Activated T-helper 1 cell treated with anti-CD3 and anti-CD28 coated beads, Interleukin-12 subunit alpha, Interleukin-12 subunit beta, Interleukin-2, Interleukin-4 antibody, amounts not matched to agents 30 ng/mL and 10 ng/mL and 1 ng/mL, durations not matched to agents 14 hours and 24 hours and 36 hours (primary cell): ENCODE results near the gene CCNY. TPM values are rescaled to one million over a fixed set of nuclear protein-coding genes. Genes with fewer than 3 reads are reported as not detected.

ENCODE experiments used
- DNase-seq: peaks from one replicate; pipeline ENCODE4 v3.0.0; 2021; ENCODE audit warnings: low spot score
- H3K27ac Mint-ChIP-seq: one replicate; pipeline ENCODE4 v1.8.0; 2021; ENCODE audit warnings: mild to moderate bottlenecking, mixed read lengths
- H3K27me3 Mint-ChIP-seq: one replicate; pipeline ENCODE4 v1.8.0; 2022; ENCODE audit warnings: mild to moderate bottlenecking, moderate library complexity, mixed read lengths; ENCODE audit not compliant: insufficient read depth
- H3K36me3 Mint-ChIP-seq: one replicate; pipeline ENCODE4 v1.8.0; 2021; ENCODE audit warnings: low read depth, mixed read lengths
- H3K4me1 Mint-ChIP-seq: one replicate; pipeline ENCODE4 v1.8.0; 2021; ENCODE audit warnings: low read depth, mixed read lengths
- H3K4me3 Mint-ChIP-seq: one replicate; pipeline ENCODE4 v1.8.0; 2021; ENCODE audit warnings: mild to moderate bottlenecking, moderate library complexity, mixed read lengths
- H3K9me3 Mint-ChIP-seq: one replicate; pipeline ENCODE4 v1.8.0; 2021; ENCODE audit warnings: mixed read lengths
- intact Hi-C: fragments of 100-400 bp; cut with micrococcal nuclease; formaldehyde crosslinking; loops from one replicate; pipeline ENCODE4 v1.15.1; 2024
- total RNA-seq: library from RNA; stranded (reverse); gene quantifications from 2 replicates; pipeline ENCODE4 v1.2.3, GENCODE V29; 2022

The CCNY gene
- total RNA-seq, 1 donor from 2014 or later: 71.0 TPM

DNA sequence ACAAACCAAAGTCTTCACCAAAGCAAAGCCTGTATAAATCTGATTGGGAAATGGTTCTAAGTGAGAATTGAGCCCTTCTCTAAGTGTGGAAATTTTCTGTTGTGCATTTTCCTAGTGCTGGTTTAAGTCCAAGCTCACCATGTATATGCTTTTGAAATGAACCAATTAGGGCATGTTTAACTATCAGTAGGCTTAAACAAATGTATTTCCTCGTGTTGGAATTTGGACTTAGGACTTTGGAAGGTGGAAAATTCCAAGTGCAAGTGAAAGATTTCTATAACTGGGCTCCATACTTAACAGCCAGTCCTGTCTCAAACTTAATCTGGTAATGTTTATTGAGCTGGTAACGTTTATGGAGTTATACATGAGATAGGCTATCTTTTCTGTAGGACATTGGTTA is 28.5 kb downstream of the CCNY start:
- no peaks in the 10 kb centered on the region for H3K27me3 Mint-ChIP-seq
- H3K4me3 Mint-ChIP-seq: no peak overlapping the region
- H3K4me1 Mint-ChIP-seq: peaks cover 25% of the 10 kb centered on the region
- intact Hi-C loops: no loop called here
- no peaks in the 10 kb centered on the region for H3K9me3 Mint-ChIP-seq
- no peak overlapping the region for H3K27ac Mint-ChIP-seq
- no peak for DNase-seq
- H3K36me3 Mint-ChIP-seq: no peaks in the 10 kb centered on the region

DNA sequence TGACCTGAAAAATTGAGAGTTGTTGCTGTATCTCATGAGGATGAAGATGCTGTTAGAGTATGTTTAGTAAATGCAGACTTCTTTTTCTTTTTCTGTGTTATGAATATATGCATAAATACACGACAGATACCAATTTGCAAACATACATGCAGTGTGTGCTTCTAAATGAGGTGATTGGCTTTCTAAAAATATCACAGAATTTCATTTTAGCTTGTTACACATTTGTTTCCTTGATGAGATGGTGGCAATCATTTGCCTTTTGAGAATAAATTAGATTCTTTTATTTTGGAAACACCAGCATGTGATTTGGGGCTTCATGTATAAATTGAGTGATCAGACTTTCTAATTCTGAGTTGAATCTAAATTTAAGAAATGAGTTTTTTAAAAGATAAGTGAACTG is 29.7 kb downstream of the CCNY start:
- no peak overlapping the region for H3K4me3 Mint-ChIP-seq
- peaks cover 27% of the 10 kb centered on the region for H3K4me1 Mint-ChIP-seq
- DNase-seq: no peak
- no peaks in the 10 kb centered on the region for H3K27me3 Mint-ChIP-seq
- no peak overlapping the region for H3K27ac Mint-ChIP-seq
- no peaks in the 10 kb centered on the region for H3K36me3 Mint-ChIP-seq
- intact Hi-C loops: no loop called here
- H3K9me3 Mint-ChIP-seq: no peaks in the 10 kb centered on the region

DNA sequence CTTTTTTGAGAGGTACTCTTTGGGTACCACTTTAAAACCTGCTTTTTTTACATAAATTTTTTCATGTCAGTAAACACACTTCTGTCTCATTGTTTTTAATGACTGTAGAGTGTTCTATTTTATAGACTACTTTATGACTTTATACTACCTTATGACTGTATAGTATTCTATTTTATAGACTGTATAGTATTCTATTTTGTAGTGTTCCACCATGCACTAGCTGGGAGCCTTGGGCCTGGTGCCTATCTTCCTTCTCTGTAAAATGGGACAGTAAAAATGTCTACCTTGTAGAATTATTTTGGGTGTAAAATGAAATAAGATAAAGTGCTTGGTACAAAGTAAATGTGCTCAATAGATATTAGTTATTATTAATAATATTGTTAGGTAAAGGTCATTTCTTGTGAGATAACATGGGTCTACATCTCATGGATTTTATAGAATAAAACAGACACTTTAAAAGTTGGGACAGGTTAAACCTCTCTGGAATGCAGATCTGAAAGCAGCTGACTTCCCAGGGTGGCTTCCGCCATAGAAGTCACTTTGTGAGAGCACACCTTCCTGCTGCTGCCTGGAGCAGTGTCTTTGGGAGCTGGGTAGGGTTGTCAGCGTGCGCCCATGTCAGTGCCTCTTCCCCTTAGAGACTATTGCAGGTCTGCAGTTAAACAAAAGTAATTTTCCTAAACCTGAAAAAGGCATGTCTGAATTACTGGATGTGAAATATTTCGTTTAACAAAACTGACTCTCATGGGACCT is 31.0 kb downstream of the CCNY start:
- intact Hi-C loops: no loop called here
- H3K27ac Mint-ChIP-seq: no peak overlapping the region
- H3K36me3 Mint-ChIP-seq: no peaks in the 10 kb centered on the region
- no peak for DNase-seq
- H3K27me3 Mint-ChIP-seq: no peaks in the 10 kb centered on the region
- H3K9me3 Mint-ChIP-seq: no peaks in the 10 kb centered on the region
- peaks cover 35% of the 10 kb centered on the region for H3K4me1 Mint-ChIP-seq
- no peak overlapping the region for H3K4me3 Mint-ChIP-seq

DNA sequence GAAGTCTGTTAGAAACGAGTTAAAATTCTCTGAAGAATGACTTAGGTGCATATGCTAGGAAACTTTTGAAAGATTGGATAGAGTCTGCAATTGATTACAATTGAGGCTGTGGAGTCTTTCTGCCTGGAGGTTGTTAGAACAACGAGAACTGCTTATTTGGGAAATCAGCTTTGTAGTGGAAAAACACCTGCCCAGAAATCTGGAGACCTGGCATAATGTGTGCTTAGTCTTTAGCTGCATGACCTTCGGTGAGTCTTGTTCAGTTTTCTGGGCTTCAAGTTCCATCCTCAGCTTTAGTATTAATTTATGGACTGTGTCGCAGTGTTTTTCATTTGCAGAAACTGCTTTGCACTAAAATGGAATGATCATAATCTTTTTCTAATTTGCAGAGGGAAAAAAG is 31.7 kb downstream of the CCNY start:
- no peak overlapping the region for H3K4me3 Mint-ChIP-seq
- peaks cover 38% of the 10 kb centered on the region for H3K4me1 Mint-ChIP-seq
- intact Hi-C loops: no loop called here
- H3K36me3 Mint-ChIP-seq: no peaks in the 10 kb centered on the region
- DNase-seq: no peak
- H3K27ac Mint-ChIP-seq: no peak overlapping the region
- H3K27me3 Mint-ChIP-seq: no peaks in the 10 kb centered on the region
- H3K9me3 Mint-ChIP-seq: no peaks in the 10 kb centered on the region

DNA sequence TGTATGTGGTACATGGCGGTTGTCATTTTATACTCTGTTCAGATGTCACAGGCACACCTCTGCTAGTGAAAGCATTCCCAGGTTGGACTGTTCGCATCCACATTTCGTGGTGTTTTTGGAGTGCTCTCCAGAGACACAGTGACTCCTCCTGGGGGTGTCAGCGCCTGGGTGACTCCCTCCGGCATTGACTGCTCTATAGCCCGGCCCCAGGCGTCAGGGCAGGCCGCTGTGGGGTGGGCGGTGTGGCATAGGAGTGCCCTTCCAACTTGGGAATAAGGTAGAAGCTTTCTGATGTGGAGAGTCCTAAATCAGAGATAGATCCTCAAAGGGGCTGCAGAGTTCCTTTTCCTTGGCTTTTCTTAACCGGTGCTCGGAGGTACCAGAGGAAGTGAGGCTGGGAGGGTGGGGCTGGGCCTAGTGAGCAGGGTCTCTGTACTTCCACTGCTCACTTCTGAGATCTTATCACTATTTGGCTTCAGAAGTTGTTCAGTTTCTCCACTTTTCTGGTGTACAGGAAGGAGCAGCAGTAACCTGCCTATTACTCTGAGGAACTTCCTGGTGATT is 32.3 kb downstream of the CCNY start:
- H3K27ac Mint-ChIP-seq: no peak overlapping the region

DNA sequence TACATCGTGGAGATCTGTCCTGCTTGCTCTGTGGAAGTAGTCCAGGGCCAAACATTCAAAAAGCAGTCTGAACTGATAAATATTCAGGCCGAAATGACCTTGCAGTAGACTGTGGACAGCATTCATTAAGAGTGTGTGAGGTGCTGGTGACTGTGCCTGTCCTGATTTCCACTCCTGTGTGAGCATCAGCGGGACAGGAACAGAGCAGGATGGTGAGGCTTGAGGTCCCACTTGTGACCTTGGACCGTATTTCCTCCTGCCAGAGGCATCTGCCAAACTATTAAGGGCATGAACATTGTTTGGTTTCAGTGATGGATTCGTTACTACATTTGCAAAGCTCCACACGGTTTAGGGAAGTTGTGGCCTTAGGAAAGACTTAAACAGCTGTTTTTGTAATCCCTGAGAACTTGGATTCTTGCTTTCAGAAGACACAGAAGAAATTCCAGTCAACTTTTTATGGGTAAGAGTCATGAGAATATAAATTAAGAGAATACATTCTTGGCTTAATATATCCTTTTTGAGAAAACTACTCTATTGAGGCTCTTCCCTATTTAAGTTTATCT is 32.8 kb downstream of the CCNY start:
- Mint-ChIP-seq H3K9me3 (no peaks in the 10 kb centered on the region), H3K4me1 (peaks cover 38% of the 10 kb centered on the region), H3K4me3 (no peak overlapping the region), H3K36me3 (peaks cover 1% of the 10 kb centered on the region), H3K27me3 (no peaks in the 10 kb centered on the region), H3K27ac (no peak overlapping the region)
- no peak for DNase-seq
- intact Hi-C loops: no loop called here

More for the DNA sequence above, 32.3 kb downstream of the CCNY start:
- Mint-ChIP-seq H3K27me3 (no peaks in the 10 kb centered on the region), H3K36me3 (peaks cover 1% of the 10 kb centered on the region), H3K4me3 (no peak overlapping the region), H3K9me3 (no peaks in the 10 kb centered on the region), H3K4me1 (peaks cover 38% of the 10 kb centered on the region)
- intact Hi-C loops: no loop called here
- DNase-seq: no peak

DNA sequence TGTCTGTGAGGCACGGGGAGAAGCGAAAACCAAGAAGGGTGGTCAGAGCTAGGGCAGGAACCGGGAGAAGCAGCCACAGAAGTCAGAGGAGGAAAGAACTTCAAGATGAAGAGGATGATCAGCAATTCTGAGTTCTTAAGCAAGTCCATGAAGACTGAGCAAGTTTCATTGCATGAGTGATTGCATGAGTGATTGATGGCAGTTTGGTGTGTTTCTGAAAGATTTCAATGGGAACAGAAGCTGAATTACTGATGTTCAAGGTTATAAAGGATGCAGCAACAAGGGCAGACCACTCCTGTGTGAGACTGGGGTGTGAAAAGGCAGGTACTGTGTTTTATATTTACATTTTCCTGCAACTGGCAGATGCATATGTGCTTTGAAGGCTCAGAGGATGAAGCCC is 35.4 kb downstream of the CCNY start:
- intact Hi-C loops: no loop called here
- Mint-ChIP-seq H3K36me3 (peaks cover 5% of the 10 kb centered on the region), H3K27ac (no peak overlapping the region), H3K9me3 (no peaks in the 10 kb centered on the region), H3K27me3 (no peaks in the 10 kb centered on the region), H3K4me1 (peaks cover 60% of the 10 kb centered on the region), H3K4me3 (no peak overlapping the region)
- DNase-seq: no peak

DNA sequence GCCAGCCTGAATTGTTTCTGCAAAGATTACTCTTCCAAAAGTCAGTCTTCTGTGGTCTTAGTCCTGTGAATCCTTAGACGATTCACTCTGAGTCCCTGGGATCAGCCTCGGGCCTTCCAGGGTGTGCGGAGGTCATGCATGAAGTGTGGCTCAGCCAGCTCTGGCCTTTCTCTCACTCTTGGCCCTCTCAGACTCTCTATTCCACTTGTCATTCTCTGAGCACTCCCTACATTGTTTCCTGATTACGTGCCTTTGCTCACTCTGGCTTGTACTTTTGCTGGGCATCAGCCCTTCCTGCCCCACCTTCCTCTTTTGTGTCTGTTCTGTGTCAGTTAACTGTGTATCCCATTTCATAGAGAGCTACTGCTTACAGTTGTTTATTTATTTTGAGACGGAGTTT is 36.0 kb downstream of the CCNY start:
- no peaks in the 10 kb centered on the region for H3K27me3 Mint-ChIP-seq
- H3K36me3 Mint-ChIP-seq: peaks cover 5% of the 10 kb centered on the region
- peaks cover 62% of the 10 kb centered on the region for H3K4me1 Mint-ChIP-seq
- H3K9me3 Mint-ChIP-seq: no peaks in the 10 kb centered on the region
- no peak overlapping the region for H3K27ac Mint-ChIP-seq
- DNase-seq: no peak
- intact Hi-C loops: no loop called here
- no peak overlapping the region for H3K4me3 Mint-ChIP-seq

DNA sequence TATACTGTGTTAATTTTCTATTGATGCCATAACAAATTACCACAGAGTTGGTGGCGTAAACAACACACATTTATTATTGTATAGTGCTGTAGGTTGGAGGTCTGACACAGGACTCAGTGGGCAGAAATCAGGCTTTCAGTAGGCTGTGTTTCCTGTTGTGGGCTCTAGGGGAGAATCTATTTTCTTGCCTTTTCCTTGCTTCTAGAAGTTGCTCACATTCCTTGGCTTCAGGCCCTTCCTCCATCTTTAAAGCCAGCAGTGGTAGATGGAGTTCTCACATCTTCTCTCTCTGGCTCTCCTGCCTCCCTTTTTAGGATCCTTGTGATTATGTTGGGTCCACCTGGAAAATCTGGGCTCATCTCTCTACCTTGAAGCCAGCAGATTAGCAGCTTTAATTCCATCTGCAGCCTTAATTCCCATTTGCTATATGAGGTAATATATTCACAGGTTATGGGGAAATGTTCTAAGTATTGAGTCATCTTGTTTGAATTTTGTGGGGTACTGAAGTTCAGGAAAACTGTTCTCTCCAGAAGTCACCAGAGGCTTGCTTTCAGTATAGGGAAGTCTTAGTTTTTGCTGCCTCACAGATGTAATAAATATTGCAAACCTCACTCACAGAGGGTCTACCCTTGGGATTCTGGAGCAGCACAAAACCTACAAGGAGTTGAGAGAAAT is 38.9 kb downstream of the CCNY start:
- Mint-ChIP-seq H3K9me3 (no peaks in the 10 kb centered on the region), H3K36me3 (peaks cover 5% of the 10 kb centered on the region), H3K4me1 (peaks cover 65% of the 10 kb centered on the region), H3K4me3 (no peak overlapping the region), H3K27ac (no peak overlapping the region), H3K27me3 (no peaks in the 10 kb centered on the region)
- intact Hi-C loops: no loop called here
- no peak for DNase-seq

DNA sequence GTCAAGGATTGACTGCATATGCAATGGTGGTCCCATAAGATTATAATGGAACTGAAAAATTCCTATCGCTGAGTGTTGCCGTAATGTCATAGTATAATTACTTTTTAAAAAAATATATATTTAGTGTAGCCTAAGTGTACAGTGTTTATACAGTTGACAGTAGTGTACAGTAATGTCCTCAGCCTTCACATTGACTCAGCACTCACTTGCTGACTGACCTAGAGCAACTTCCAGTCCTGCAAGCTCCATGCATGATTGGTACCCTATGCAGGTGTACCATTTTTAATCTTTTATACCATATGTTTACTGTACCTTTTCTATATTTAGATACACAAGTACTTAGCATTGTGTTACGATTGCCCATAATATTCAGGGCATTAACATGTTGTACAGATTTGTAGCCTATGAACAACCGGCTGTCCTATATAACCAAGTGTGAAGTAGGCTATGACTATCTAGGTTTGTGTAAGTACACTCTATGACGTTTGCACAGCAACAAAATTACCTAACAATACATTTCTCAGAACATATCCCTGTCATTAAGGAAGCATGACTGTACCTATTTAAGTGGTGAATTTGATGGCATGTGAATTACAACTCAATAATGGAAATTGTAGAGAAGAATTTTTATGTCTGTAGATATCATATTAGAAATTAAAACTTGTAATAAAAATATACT is 40.9 kb downstream of the CCNY start:
- H3K4me1 Mint-ChIP-seq: peaks cover 62% of the 10 kb centered on the region
- H3K36me3 Mint-ChIP-seq: peaks cover 5% of the 10 kb centered on the region
- no peak overlapping the region for H3K27ac Mint-ChIP-seq
- no peak overlapping the region for H3K4me3 Mint-ChIP-seq
- intact Hi-C loops: loop anchor here (1.0 kb wide), 1 partner anchor 36 kb away; no protein-coding TSS in a partner anchor
- H3K9me3 Mint-ChIP-seq: no peaks in the 10 kb centered on the region
- H3K27me3 Mint-ChIP-seq: no peaks in the 10 kb centered on the region
- no peak for DNase-seq

DNA sequence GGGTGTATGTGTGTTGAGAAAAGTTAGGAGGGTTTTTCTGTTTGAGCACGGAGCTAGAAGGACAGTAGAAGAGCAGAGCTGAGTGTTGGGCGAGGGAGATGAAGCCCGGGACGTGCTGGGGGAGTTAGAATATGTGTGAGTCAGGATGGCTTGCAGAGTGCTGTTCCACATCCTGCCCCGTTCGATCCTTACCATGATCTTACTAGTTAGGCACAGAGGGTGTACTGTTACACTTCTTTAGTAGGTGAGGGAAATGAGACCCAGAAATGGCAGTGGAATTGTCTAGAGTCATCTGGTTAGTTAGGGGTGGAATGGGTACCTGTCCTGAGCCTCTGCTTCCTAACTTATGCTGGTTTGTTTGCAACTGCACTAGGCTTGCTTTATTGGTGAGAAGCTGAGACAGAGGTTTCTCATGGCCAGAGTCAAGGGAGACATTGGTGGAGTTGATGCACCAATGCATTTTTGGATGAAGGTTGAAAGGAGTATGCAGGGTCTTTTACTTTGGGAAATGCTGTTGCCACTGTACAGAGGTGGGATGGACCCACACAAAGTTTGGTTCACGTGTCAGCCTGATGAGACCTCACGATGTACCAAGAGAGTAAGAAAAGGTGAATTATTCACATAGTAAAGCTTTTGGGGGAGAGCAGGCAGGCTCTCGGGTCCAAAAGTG is 42.4 kb downstream of the CCNY start:
- intact Hi-C loops: no loop called here
- H3K9me3 Mint-ChIP-seq: no peaks in the 10 kb centered on the region
- peaks cover 58% of the 10 kb centered on the region for H3K4me1 Mint-ChIP-seq
- H3K36me3 Mint-ChIP-seq: peaks cover 3% of the 10 kb centered on the region
- no peaks in the 10 kb centered on the region for H3K27me3 Mint-ChIP-seq
- DNase-seq: no peak
- H3K4me3 Mint-ChIP-seq: no peak overlapping the region
- H3K27ac Mint-ChIP-seq: peak overlapping the region; percentile 42
